HG02973 (cell line): ENCODE results near the gene SRC.
A peak's percentile ranks its signal among the peaks of the same experiment; 100 is the strongest.
"Not testable (repeated sequence)": the region's sequence is repeated elsewhere in the genome, so short reads cannot be mapped to it uniquely, and the experiment has no call there.

Source experiments
- ATAC-seq: cut with Tn5 transposase; IDR thresholded peaks from one replicate; pipeline ENCODE4 v1.9.1; 2021; ENCODE audit warnings: moderate library complexity; ENCODE audit not compliant: unreplicated experiment

SRC gene

GRCh38 chr20:37362231-37362792 is 16.4 kb downstream of the SRC start:
- no peak for ATAC-seq

- no peak for ATAC-seq
Observed at GRCh38 chr20:37362821-37363220, 16.9 kb downstream of the SRC start.

GRCh38 chr20:37363221-37364012 is 17.5 kb downstream of the SRC start:
- no peak for ATAC-seq

GRCh38 chr20:37364013-37364926 is 18.3 kb downstream of the SRC start:
- no peak for ATAC-seq

- no peak for ATAC-seq
Observed at GRCh38 chr20:37364927-37365272, 19.0 kb downstream of the SRC start.

- peak; percentile 61 for ATAC-seq
Observed at GRCh38 chr20:37365760-37366638, 20.1 kb downstream of the SRC start.

- ATAC-seq, result no peak
Observed at GRCh38 chr20:37366743-37367142, 20.8 kb downstream of the SRC start.

- ATAC-seq, result no peak
Observed at GRCh38 chr20:37369846-37370245, 23.9 kb downstream of the SRC start.

GRCh38 chr20:37371845-37372244 is 25.9 kb downstream of the SRC start:
- not testable (repeated sequence) for ATAC-seq

GRCh38 chr20:37372441-37372840 is 26.5 kb downstream of the SRC start:
- no peak for ATAC-seq

GRCh38 chr20:37373020-37373598 is 27.2 kb downstream of the SRC start:
- no peak for ATAC-seq

- ATAC-seq, result peak; percentile 40
Observed at GRCh38 chr20:37375227-37375626, 29.3 kb downstream of the SRC start.

GRCh38 chr20:37376324-37376723 is 30.4 kb downstream of the SRC start:
- no peak for ATAC-seq

GRCh38 chr20:37376791-37377190 is 30.9 kb downstream of the SRC start:
- no peak for ATAC-seq

GRCh38 chr20:37377346-37378081 is 31.6 kb downstream of the SRC start:
- ATAC-seq, result no peak

- no peak for ATAC-seq
Observed at GRCh38 chr20:37378420-37378784, 32.5 kb downstream of the SRC start.

- ATAC-seq, result no peak
Observed at GRCh38 chr20:37378785-37379598, 33.1 kb downstream of the SRC start.

GRCh38 chr20:37379967-37380828 is 34.3 kb downstream of the SRC start:
- no peak for ATAC-seq
